Aorta (tissue), 5 donors: Measurements from ENCODE around the gene CLIP3. TPM values are rescaled to one million over a fixed set of nuclear protein-coding genes. Genes with fewer than 3 reads are reported as not detected.

Experiments used
- ATAC-seq: fragments of 200-7000 bp; cut with Tn5 transposase; one replicate; pipeline ENCODE4 v1.9.1; 2022; ENCODE audit warnings: moderate library complexity; ENCODE audit not compliant: low FRiP score
- DNase-seq, 2 donors: peaks; one replicate each; pipeline ENCODE4 v3.0.0-alpha.2; 2020
- H3K27ac ChIP-seq, 2 donors: one replicate each; pipeline ENCODE4 v1.5.1; 2013; ENCODE audit warnings: low read length in 2 of 2, mild to moderate bottlenecking in 2 of 2, moderate library complexity in 2 of 2, control low read depth in 1 of 2, inconsistent platforms in 1 of 2, low read depth in 1 of 2
- H3K27me3 ChIP-seq, 2 donors: one replicate each; pipeline ENCODE4 v1.6.1; 2013; ENCODE audit warnings: control low read depth in 1 of 2, low read length in 1 of 2, mild to moderate bottlenecking in 1 of 2, moderate library complexity in 1 of 2; ENCODE audit not compliant: insufficient read depth in 2 of 2, control insufficient read depth in 1 of 2
- H3K36me3 ChIP-seq, 2 donors: one replicate each; pipeline ENCODE4 v1.6.1; 2013; ENCODE audit warnings: control low read depth in 1 of 2, low read length in 1 of 2, mild to moderate bottlenecking in 1 of 2; ENCODE audit not compliant: insufficient read depth in 2 of 2, control insufficient read depth in 1 of 2
- H3K4me1 ChIP-seq, 2 donors: one replicate each; pipeline ENCODE4 v1.6.1; 2013; ENCODE audit warnings: low read length in 2 of 2, control low read depth in 1 of 2, mild to moderate bottlenecking in 1 of 2, moderate library complexity in 1 of 2; ENCODE audit not compliant: insufficient read depth in 2 of 2, control insufficient read depth in 1 of 2
- H3K4me3 ChIP-seq, 2 donors: one replicate each; pipeline ENCODE4 v1.5.1; 2013; ENCODE audit warnings: low read length in 2 of 2, control low read depth in 1 of 2, mild to moderate bottlenecking in 1 of 2
- H3K9me3 ChIP-seq: one replicate; pipeline ENCODE4 v1.6.1; 2013; ENCODE audit warnings: mild to moderate bottlenecking, low read length; ENCODE audit not compliant: control insufficient read depth
- WGBS, 2 donors: extraction: QIAGEN DNeasy Blood & Tissue Kit; methylation state at CpG; one replicate each; pipeline ENCODE4 v1.1.7; 2013; 5-methylcytosine and 5-hydroxymethylcytosine counted together
- intact Hi-C, 2 donors: fragments of 100-400 bp; cut with DNase I; formaldehyde crosslinking; loops; one replicate each; pipeline versions ENCODE4 v1.14.2 to v1.15.0; 2022
- polyA plus RNA-seq, 2 donors: library from polyadenylated mRNA; stranded (reverse); fragments of 200-250 nt; gene quantifications; one replicate each; pipeline ENCODE4 v1.2.3, GENCODE V29; 2013
- total RNA-seq, 2 donors: library from RNA; stranded (reverse); fragmentation: NEBNext Ultra II Directional; extraction: Animal tissue kit (Norgen Biotek cat#: 25700); gene quantifications; one replicate each; pipeline ENCODE4 v1.2.1, GENCODE V29; 2021
- donor health status: healthy with polysubstance abuse.
- donor health status: Bipolar disorder and iron deficiency.
- donor health status: DM: no; HTN: no; CAD: no.
- donor health status: DM: no; HTN: no; CAD: no.
- donor health status: DM: yes; HTN: yes; CAD: no.

CLIP3 gene
- total and polyA plus RNA-seq, 4 donors: 8.9 to 37.1 (median 28.7) TPM

- H3K9me3 ChIP-seq: no peaks in the 10 kb centered on the region
- DNase-seq: no peak
- intact Hi-C loops: no loop called here
- H3K27ac ChIP-seq: no peak overlapping the region
- 94 to 100% methylated on average over 4 of the region's 4 CpGs for whole genome bisulfite sequencing, 2 donors
- no peak overlapping the region for H3K4me3 ChIP-seq
- H3K27me3 ChIP-seq: no peaks in the 10 kb centered on the region
- H3K4me1 ChIP-seq: no peaks in the 10 kb centered on the region
- no peak for ATAC-seq
- peaks cover 0 to 4% of the 10 kb centered on the region in 2 donors for H3K36me3 ChIP-seq
Measured at GRCh38 chr19:36003284-36003683, 29.4 kb downstream of the CLIP3 start.

- DNase-seq (no peak), ATAC-seq (no peak)
- H3K27me3 ChIP-seq: no peaks in the 10 kb centered on the region
- H3K27ac ChIP-seq: no peak overlapping the region
- no peak overlapping the region for H3K4me3 ChIP-seq
- intact Hi-C loops: no loop called here
- H3K9me3 ChIP-seq: no peaks in the 10 kb centered on the region
- H3K36me3 ChIP-seq: peaks cover 0 to 4% of the 10 kb centered on the region in 2 donors
- 93 to 99% methylated on average over 3 of the region's 3 CpGs for WGBS, 2 donors
- no peaks in the 10 kb centered on the region for H3K4me1 ChIP-seq
Measured at GRCh38 chr19:36001605-36002004, 31.1 kb downstream of the CLIP3 start.

GRCh38 chr19:35996777-35997176 lies 35.9 kb downstream of the CLIP3 start:
- H3K27me3 ChIP-seq: no peaks in the 10 kb centered on the region
- no peak for ATAC-seq
- H3K4me3 ChIP-seq: no peak overlapping the region
- no peaks in the 10 kb centered on the region for H3K4me1 ChIP-seq
- no peak for DNase-seq
- WGBS, 2 donors: 92% methylated on average over 8 of the region's 8 CpGs
- no peaks in the 10 kb centered on the region for H3K9me3 ChIP-seq
- H3K27ac ChIP-seq: no peak overlapping the region
- peaks cover 0 to 4% of the 10 kb centered on the region in 2 donors for H3K36me3 ChIP-seq
- intact Hi-C loops: loop anchor here (5.0 kb wide), 2 partner anchors 56 to 121 kb away; partner anchors contain the start of genes TBCB (in 1 of the 2), THAP8 (in 1 of the 2) and WDR62 (in 1 of the 2)

DNA sequence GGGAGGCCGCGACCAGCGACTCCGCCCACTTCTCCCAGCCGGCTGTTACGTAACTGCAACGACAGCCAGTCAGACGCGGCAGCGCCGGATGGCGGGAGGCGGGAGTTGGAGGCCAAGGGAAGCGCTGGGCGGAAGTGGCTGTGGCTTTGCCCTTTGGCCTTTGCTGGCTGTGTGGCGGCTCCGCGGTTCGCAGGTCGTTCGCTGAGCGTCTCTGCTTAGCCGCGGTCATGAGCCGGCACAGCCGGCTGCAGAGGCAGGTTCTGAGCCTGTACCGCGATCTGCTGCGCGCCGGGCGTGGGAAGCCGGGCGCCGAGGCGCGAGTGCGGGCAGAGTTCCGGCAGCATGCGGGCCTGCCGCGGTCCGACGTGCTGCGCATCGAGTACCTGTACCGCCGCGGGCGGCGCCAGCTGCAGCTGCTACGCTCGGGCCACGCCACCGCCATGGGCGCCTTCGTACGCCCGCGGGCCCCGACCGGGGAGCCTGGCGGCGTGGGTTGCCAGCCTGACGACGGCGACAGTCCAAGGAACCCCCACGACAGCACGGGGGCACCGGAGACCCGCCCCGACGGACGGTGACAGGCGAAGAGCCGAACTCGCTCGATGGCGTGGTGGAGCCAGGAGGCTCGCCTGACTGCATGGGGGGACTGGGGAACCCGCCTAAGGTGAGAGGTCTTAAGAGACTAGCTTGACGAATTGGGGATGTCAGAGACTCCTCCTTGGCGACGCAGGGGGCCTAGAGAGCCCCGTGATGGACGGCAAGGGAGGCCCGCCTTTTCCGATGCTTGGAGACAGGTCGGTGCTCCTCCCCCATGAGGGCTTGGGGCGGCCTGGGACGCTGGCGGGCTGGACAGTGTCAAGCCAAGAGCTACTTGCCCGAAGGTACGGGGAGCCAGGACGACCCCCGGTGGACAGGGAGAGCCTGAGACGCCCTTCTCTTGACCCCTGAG lies 37.4 kb downstream of the CLIP3 start, which contains the start of gene SDHAF1:
Gene SDHAF1, plus strand, starts transcription at position 141 of the 946 bp plus-strand sequence. Its CDS starts 87 bp downstream, at position 228.
- Histone ChIP-seq H3K9me3 (no peaks in the 10 kb centered on the region), H3K27ac (peak within 1 kb of the TSS in 1 of 2 donors; percentile 45), H3K27me3 (no peaks in the 10 kb centered on the region), H3K4me1 (no peaks in the 10 kb centered on the region), H3K4me3 (peak within 1 kb of the TSS; percentile 76), H3K36me3 (no peaks in the 10 kb centered on the region)
- intact Hi-C loops: loop anchor here (5.0 kb wide), 2 partner anchors 57 to 122 kb away; partner anchors contain the start of genes TBCB (in 1 of the 2), THAP8 (in 1 of the 2) and WDR62 (in 1 of the 2)
- ATAC-seq (peak; percentile 95), DNase-seq (peak; percentile 98 to 99)
- WGBS, 2 donors: 0% methylated on average over 75 to 97 of the region's 97 CpGs

DNA sequence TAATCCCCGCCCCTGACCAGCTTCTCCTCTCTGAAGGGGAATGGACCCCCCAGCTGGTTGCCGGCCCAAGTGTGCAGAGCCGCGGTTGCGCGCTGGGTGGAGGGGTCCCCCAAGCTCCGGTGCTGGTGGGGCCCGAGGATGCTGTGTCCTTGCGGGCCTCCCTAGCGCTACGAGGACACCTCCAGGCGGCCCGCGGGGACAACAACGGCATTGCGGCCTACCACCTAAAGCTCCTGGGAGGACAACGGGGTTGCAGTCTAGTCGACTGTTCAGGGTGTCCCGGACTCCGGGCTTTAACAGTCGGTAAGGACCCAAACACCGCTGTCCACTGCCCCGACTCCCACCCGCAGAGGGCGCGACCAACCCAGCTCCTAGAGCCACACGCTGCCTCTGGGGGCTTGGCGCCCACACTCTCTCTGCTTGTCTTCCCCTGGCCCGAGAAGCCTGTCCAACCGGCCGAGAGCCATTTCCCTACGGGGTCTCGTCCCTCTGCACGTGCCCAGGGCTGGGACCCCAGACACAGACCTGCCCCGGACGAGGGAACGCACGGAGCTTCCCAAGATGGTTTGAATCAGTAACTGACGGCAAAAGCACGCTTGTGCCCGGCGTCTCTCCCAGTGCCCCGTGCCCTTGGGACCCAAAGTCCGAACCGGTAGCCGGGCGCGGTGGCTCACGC lies 38.6 kb downstream of the CLIP3 start:
- intact Hi-C loops: loop anchor here in 1 of 2 donors (5.0 kb wide), 1 partner anchor 58 kb away; the partner anchor contains the start of genes THAP8 and WDR62

GRCh38 chr19:35992907-35993765 lies 39.5 kb downstream of the CLIP3 start:
- ATAC-seq (no peak), DNase-seq (no peak)
- H3K4me3 ChIP-seq: no peak overlapping the region
- H3K36me3 ChIP-seq: no peaks in the 10 kb centered on the region
- intact Hi-C loops: loop anchor here in 1 of 2 donors (5.0 kb wide), 1 partner anchor 59 kb away; the partner anchor contains the start of genes THAP8 and WDR62
- H3K27ac ChIP-seq: no peak overlapping the region
- 88 to 94% methylated on average over 8 of the region's 8 CpGs for WGBS, 2 donors
- H3K9me3 ChIP-seq: no peaks in the 10 kb centered on the region
- no peaks in the 10 kb centered on the region for H3K4me1 ChIP-seq
- H3K27me3 ChIP-seq: no peaks in the 10 kb centered on the region

More for the DNA sequence above, 38.6 kb downstream of the CLIP3 start:
- Histone ChIP-seq H3K27me3 (no peaks in the 10 kb centered on the region), H3K9me3 (no peaks in the 10 kb centered on the region), H3K4me3 (peak overlapping the region in 1 of 2 donors; percentile 76), H3K36me3 (no peaks in the 10 kb centered on the region), H3K4me1 (no peaks in the 10 kb centered on the region), H3K27ac (no peak overlapping the region)
- no peak for ATAC-seq
- peak; percentile 55 to 84 for DNase-seq
- 21 to 27% methylated on average over 49 of the region's 49 CpGs for WGBS, 2 donors

DNA sequence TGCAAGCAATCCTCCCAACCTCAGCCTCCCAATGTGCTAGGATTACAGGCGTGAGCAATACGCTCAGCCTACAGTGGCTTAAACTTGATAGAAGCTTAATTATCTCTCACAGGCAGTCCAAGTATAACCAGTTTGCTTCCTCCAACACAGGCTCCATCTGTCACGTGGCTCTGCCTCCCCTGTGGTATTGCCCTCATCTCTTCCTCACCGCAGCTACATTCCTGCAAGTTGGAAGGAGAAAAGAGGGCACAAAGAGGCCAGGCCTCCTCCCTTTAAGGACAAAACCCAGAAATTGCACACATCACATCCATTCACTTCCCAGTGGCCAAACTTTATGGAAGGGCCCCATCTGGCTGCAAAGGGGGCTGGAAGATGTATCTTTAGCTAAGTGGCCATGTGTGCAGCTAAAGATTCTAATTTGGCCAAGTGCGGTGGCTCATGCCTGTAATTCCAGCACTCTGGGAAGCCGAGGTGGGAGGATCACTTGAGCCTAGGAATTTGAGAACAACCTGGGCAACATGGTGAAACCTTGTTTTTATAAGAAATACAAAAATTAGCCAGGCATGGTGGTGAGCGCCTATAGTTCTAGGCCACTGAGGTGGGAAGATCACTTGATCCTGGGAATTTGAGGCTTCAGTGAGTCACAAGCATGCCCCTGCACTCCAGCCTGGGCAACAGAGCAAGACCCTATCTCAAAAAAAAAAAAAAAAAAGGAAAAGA lies 40.8 kb downstream of the CLIP3 start:
- intact Hi-C loops: loop anchor here in 1 of 2 donors (5.0 kb wide), 1 partner anchor 60 kb away; the partner anchor contains the start of genes THAP8 and WDR62
- ATAC-seq (no peak), DNase-seq (no peak)
- H3K9me3 ChIP-seq: no peaks in the 10 kb centered on the region
- H3K27ac ChIP-seq: no peak overlapping the region
- no peak overlapping the region for H3K4me3 ChIP-seq
- no peaks in the 10 kb centered on the region for H3K27me3 ChIP-seq
- H3K36me3 ChIP-seq: no peaks in the 10 kb centered on the region
- WGBS, 2 donors: 79 to 80% methylated on average over 7 of the region's 7 CpGs
- no peaks in the 10 kb centered on the region for H3K4me1 ChIP-seq
